ENCODE measurements around the gene CCS. TPM values are rescaled to one million over a fixed set of nuclear protein-coding genes. Genes with fewer than 3 reads are reported as not detected.
A peak's percentile ranks its signal among the peaks of the same experiment; 100 is the strongest.

Gene CCS
- total and polyA plus RNA-seq, 2 donors (not counting 1 experiment from before 2014, with no cell fraction given): 87.8 to 174 TPM

DNA sequence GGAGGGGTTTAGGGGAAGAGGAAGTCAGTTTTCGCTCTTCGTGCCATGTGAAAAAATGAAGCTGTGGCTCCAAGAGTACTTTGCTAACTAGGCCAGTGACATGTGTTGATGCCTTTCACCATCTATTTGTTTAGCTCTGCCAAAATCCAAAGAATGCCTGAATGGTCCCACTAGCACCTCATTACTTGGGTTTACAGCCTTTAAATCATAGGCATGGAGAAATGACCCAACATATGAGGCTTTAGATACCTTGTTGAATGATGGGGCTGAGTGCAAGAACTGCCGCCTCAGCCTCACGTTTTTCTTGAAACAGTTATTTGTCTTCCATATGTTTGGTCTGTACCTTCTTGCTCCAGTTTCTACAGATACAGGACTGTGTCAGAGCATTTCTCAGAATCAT is 53.8 kb downstream of the CCS start:
- peaks cover 100% of the 10 kb centered on the region for H3K79me2 ChIP-seq (ENCODE audit: control insufficient read depth, insufficient read depth, low read length)
- H3K4me3 ChIP-seq (ENCODE audit: control extremely low read depth in 1 of 5, extremely low read depth in 1 of 5, insufficient read depth in 1 of 5, low read depth in 2 of 5, low read length in 4 of 5): no peak overlapping the region
- DNase-seq: no peak
- Mint-ChIP-seq H3K4me3 (no peak overlapping the region), H3K9me3 (ENCODE audit: insufficient read depth) (no peaks in the 10 kb centered on the region), H3K27me3 (no peaks in the 10 kb centered on the region), H3K27ac (no peak overlapping the region), H3K4me1 (peaks cover 66% of the 10 kb centered on the region)
- peak overlapping the region in 1 of 2 donors; percentile 4 for H3K27ac ChIP-seq (ENCODE audit: low read length in 2 of 2)
- no peak overlapping the region for H3K4me2 ChIP-seq (replicated peaks; ENCODE audit: low read depth, low read length, poor library complexity, severe bottlenecking)
- intact Hi-C loops (cut with micrococcal nuclease): no loop called here
- H2AFZ ChIP-seq (ENCODE audit: insufficient read depth, low read depth, low read length, poor library complexity, severe bottlenecking): no peak overlapping the region
- peaks cover 95% of the 10 kb centered on the region for H4K20me1 ChIP-seq (ENCODE audit: control insufficient read depth, insufficient read depth, low read length, poor library complexity, severe bottlenecking)
- CTCF ChIA-PET: interaction anchor here (1.1 to 1.2 kb wide), 2 partner anchors 12 to 30 kb away, joined by 3 to 4 read pairs; no protein-coding TSS in a partner anchor
- no peak for ATAC-seq (ENCODE audit: low read depth)
- H3K36me3 ChIP-seq (replicated peaks in 1 of 2; ENCODE audit: control extremely low read depth in 1 of 2, control insufficient read depth in 1 of 2, extremely low read depth in 1 of 2, insufficient read depth in 2 of 2, low read length in 1 of 2): peaks cover 2 to 87% of the 10 kb centered on the region in 2 experiments
- H3K27me3 ChIP-seq (replicated peaks in 1 of 4; ENCODE audit: control extremely low read depth in 1 of 4, control insufficient read depth in 3 of 4, insufficient read depth in 4 of 4, low read length in 3 of 4): no peaks in the 10 kb centered on the region
- TF ChIP-seq, protein P1, sequence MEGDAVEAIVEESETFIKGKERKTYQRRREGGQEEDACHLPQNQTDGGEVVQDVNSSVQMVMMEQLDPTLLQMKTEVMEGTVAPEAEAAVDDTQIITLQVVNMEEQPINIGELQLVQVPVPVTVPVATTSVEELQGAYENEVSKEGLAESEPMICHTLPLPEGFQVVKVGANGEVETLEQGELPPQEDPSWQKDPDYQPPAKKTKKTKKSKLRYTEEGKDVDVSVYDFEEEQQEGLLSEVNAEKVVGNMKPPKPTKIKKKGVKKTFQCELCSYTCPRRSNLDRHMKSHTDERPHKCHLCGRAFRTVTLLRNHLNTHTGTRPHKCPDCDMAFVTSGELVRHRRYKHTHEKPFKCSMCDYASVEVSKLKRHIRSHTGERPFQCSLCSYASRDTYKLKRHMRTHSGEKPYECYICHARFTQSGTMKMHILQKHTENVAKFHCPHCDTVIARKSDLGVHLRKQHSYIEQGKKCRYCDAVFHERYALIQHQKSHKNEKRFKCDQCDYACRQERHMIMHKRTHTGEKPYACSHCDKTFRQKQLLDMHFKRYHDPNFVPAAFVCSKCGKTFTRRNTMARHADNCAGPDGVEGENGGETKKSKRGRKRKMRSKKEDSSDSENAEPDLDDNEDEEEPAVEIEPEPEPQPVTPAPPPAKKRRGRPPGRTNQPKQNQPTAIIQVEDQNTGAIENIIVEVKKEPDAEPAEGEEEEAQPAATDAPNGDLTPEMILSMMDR (IDR thresholded peaks at IDR 0.05): no peak
- no peak for TF ChIP-seq EZH2 (IDR thresholded peaks at IDR 0.05; ENCODE audit: borderline replicate concordance, insufficient read depth, low read depth, low read length, poor library complexity, severe bottlenecking)
- 95% methylated on average over 3 of the region's 4 CpGs for WGBS (ENCODE audit: insufficient coverage)
- POLR2A ChIA-PET: no interaction called here
- H3K4me1 ChIP-seq (ENCODE audit: control insufficient read depth in 2 of 2, insufficient read depth in 2 of 2, low read length in 2 of 2): peaks cover 26 to 31% of the 10 kb centered on the region in 2 donors
- H3K9me3 ChIP-seq (ENCODE audit: control extremely low read depth in 1 of 3, control insufficient read depth in 2 of 3, insufficient read depth in 1 of 3, low read length in 2 of 3): no peaks in the 10 kb centered on the region
- no peak overlapping the region for H3K9ac ChIP-seq (ENCODE audit: low read length)

DNA sequence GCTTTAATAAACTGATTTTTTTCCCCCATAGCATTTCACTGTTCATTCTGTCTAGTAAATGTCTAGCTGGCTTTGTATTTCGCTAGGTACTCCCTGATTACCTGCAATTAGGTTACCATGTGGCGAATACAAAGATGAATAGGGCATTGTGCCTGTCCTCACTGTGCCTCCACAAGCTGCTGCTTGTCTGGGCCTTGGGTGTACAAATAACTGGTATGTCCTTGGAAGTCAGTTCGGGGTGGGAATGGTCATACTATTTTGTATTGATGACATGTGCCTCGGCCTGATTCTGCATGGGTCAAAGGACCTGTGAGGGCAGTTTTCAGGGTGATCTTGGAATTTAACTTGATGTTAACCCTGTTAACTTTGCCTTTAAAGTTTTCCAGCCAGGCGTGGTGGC is 56.9 kb downstream of the CCS start:
- intact Hi-C loops (cut with micrococcal nuclease): loop anchor here (10.0 kb wide), 1 partner anchor 885 kb away; no protein-coding TSS in a partner anchor
- H3K27ac Mint-ChIP-seq: no peak overlapping the region
- Histone ChIP-seq H3K4me1 (ENCODE audit: control insufficient read depth in 2 of 2, insufficient read depth in 2 of 2, low read length in 2 of 2) (peaks cover 8 to 9% of the 10 kb centered on the region in 2 donors), H3K36me3 (replicated peaks in 1 of 2; ENCODE audit: control extremely low read depth in 1 of 2, control insufficient read depth in 1 of 2, extremely low read depth in 1 of 2, insufficient read depth in 2 of 2, low read length in 1 of 2) (peaks cover 0 to 73% of the 10 kb centered on the region in 2 experiments), H2AFZ (ENCODE audit: insufficient read depth, low read depth, low read length, poor library complexity, severe bottlenecking) (no peak overlapping the region), H3K4me3 (ENCODE audit: control extremely low read depth in 1 of 5, extremely low read depth in 1 of 5, insufficient read depth in 1 of 5, low read depth in 2 of 5, low read length in 4 of 5) (no peak overlapping the region), H3K4me2 (replicated peaks; ENCODE audit: low read depth, low read length, poor library complexity, severe bottlenecking) (no peak overlapping the region), H3K9me3 (ENCODE audit: control extremely low read depth in 1 of 3, control insufficient read depth in 2 of 3, insufficient read depth in 1 of 3, low read length in 2 of 3) (no peaks in the 10 kb centered on the region), H3K27ac (ENCODE audit: low read length in 2 of 2) (no peak overlapping the region), H3K9ac (ENCODE audit: low read length) (no peak overlapping the region), H4K20me1 (ENCODE audit: control insufficient read depth, insufficient read depth, low read length, poor library complexity, severe bottlenecking) (peaks cover 78% of the 10 kb centered on the region), H3K79me2 (ENCODE audit: control insufficient read depth, insufficient read depth, low read length) (peaks cover 94% of the 10 kb centered on the region), H3K27me3 (replicated peaks in 1 of 4; ENCODE audit: control extremely low read depth in 1 of 4, control insufficient read depth in 3 of 4, insufficient read depth in 4 of 4, low read length in 3 of 4) (no peaks in the 10 kb centered on the region)
- DNase-seq (no peak), ATAC-seq (ENCODE audit: low read depth) (no peak)
- WGBS (ENCODE audit: insufficient coverage): 98% methylated on average over 5 of the region's 5 CpGs
- TF ChIP-seq, protein P1 (IDR thresholded peaks at IDR 0.05): no peak
- TF ChIP-seq EZH2 (IDR thresholded peaks at IDR 0.05; ENCODE audit: borderline replicate concordance, insufficient read depth, low read depth, low read length, poor library complexity, severe bottlenecking): no peak
- H3K4me1 Mint-ChIP-seq: peaks cover 41% of the 10 kb centered on the region
- no peaks in the 10 kb centered on the region for H3K9me3 Mint-ChIP-seq (ENCODE audit: insufficient read depth)
- ChIA-PET POLR2A (interaction anchor here (0.9 kb wide), 1 partner anchor 27 kb away, joined by 3 read pairs; the partner anchor contains the start of gene RBM4B), CTCF (interaction anchor here (1.4 to 2.2 kb wide), 2 partner anchors 17 to 28 kb away, joined by 3 to 9 read pairs; partner anchors contain the start of gene RBM4B)
- no peak overlapping the region for H3K4me3 Mint-ChIP-seq
- no peaks in the 10 kb centered on the region for H3K27me3 Mint-ChIP-seq

All from B cell (primary cell).